ENCODE results near the gene ADAM11.

ADAM11 gene

DNA sequence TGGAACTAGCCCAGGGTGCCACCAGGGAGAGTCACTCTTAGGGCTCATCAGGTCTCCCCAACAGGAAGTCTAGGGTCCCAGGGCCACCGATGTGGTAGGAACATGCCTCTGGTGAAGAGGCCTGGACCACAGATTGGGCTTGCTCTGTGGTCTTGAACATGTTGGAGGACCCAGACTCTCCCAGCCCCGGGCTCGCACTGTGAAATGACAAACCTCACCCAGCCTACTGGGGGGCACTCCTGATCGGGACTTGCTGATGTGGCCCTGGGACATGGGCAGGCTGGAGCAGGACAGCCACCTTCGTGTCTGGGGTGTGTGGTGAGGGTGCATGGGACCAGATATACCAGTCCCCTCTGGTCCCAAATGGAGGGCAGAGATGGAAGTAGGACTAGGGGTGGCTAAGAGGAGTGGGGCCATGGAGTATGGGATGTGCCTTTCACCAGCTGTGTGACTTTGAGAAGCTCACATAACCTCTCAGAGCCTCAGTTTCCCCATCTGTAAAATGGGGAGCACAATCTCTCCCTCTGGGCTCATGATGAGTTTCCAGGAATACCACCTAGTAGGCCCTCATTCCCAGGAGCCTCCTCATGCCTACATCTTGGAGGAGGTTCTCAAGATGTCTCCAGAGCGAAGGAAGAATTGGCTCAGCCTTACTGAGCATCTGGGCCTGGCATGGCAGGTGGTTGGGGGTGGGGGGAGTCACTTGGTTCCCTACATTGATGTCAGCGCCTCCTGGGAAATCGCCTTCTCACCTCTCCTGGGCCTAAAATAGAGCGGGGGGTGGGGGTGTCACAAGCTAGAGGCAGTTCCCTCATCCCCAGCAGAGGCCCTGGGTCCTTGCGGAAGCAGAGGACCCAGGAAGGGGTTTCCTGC is 1.5 kb upstream of the ADAM11 start:
- DNase-seq: no peak

DNA sequence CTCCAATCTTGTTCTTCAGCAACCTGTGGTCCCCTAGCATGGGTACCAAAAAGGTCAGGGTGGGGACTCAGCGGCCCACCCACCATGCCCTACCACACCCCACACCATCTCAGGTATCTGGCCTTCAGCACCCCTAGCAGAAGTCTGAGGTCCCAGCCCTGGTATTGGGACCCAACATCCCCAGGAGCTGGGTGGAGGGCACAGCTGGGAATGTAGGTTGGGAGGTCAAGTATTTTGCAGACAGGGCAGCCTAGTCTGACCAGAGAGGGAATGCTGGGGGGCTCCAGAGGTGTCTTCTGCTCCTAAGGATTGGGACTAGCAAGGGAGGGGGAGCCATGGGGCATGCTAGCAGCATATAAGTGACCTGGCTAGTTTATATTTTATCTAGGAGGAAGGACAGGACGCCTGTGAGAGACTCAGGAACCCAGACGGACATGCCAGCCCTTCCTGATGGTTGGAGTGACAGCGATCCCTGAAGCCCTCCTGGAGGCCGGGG is 822 bp upstream of the ADAM11 start:
- DNase-seq: no peak

DNA sequence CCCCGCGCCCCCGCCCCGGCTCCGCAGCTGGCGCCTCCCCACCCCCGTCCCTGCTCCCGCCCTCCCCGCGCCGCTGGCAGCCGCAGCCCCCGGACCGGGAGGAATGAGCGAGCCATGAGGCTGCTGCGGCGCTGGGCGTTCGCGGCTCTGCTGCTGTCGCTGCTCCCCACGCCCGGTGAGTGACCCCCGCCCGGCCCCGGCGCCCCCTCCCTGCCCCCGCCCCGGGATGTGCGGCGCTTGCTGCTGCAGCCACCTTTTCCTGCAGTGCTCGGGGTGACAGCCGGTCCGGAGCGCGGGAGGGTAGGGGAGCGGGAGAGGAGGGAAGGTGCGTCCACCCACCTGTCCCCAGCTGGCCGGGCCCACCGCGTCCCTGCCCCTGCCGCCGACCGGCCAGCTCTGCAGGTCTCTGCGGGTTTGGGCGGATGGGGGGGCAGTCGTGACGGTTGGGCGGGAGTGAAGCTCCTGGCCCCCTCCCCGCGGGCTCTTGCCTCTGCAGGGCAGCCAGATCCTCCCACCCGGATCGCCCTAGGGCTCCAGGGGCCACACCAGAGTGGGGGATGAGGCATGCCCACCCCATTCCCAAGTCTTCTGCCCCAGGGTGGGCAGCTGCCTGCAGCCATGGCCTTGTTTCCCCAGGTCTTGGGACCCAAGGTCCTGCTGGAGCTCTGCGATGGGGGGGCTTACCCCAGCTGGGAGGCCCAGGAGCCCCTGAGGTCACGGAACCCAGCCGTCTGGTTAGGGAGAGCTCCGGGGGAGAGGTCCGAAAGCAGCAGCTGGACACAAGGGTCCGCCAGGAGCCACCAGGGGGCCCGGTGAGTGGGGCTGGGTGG is 513 bp downstream of the ADAM11 start:
- DNase-seq: no peak

DNA sequence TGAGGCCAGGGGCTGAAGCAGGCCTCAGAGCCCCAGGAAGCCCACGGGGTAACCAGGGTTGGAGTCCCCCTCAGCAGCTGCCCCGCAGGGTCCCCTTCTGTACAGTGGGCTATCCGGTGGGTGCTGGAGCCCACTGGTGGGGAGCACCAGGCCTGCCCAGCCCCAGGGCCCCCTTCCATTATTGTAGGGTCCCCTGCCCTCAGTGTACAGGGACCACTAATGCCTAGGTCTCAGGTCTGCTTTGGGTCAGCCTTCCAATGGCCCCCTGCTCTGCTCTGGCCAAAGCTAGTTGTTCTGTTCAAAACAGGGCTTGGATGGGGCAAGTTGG is 1.1 kb downstream of the ADAM11 start:
- no peak for DNase-seq

DNA sequence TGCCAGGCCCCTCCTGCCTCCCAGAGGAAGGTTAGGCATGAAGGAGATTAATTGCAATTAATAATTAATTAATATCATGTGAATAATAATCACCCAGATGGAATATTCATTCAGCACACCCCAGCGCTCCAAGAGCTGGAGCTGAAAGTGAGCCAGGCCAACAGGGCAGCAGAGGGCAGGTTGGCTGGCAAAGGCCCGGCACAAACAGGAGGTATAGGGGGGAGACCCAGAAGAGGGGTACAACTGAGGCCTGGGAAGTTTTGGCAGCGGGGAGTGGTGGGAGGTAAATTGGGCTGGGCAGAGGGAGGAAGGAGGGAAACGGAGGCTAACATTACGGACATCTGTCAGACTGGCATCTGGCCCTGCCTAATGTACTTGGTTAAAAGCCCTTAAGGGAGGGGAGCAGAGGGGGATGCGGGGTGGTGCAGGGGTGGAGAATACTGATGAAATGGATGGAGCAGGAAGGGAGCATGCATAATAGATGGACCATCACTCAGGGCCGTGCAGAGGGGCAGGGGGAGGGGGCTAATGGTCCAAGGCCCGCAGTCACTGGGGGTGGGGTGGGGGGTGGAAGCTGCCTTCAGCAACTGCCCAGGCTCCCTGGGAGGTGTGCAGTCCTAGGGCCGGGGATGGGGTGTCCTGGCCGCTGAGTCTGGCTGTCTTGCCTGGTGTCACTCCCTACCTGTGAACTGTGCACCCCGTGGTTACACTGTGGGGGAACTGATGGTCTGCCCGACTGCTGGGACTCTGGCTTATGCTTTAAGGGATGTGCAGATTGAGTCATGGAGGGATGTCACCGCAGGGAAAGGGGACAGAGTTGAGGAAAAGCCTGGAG is 1.9 kb downstream of the ADAM11 start:
- no peak for DNase-seq

DNA sequence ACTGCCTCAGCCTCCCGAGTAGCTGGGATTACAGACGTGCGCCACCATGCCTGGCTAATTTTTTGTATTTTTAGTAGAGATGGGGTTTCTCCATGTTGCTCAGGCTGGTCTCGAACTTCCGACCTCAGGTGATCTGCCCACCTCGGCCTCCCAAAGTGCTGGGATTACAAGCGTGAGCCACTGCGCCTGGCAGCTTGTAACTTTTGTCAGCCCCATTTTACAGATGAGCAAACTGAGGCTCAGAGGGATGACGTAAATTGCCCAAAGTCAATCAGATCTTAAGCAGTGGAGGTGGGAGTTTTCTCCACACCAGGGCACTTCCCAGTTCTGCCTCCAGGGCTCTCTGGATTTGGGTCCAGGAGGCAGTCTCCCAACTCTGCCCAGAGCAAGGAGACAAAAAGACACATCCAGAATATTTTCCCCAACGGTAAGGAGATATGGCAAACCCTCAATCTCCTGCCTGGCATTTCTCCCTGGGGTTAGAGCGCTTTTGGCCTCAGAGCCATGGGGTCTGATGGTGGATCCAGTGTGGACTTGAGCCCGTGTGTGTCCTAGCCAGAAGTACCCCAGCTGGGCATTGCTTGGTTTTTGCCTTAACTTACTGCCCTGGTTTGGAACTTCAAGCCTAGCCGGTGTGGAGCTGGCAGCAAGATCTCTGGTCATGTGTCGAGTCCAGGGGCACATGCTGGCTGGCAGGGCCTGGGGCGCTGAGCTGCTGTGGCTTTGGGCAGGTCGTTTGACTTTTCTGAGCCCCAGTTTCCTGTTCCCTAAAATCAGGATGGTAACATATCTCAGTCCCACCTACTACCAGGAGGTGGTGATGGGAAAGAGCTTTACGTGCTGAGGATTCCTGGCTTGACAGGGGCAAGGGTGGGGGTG is 3.4 kb downstream of the ADAM11 start:
- no peak for DNase-seq

DNA sequence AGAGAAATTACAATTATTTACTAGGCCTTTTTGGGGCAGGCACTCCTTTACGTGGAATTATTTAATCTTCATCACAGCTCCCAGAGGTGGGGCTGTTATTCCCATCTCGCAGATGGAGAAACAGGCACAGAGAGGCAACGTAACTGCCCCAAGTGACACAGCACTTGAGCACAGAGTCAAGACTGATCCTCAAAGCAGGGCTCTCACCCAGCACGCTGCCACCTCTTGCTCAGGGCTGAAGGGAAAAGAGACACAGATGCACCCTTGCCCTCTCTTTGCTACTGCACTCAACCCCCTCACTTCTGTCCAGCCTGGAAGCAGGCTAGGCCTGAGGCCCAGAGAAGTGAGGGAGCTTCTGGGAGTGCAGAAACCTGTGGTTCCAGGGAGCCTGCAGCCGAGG is 4.4 kb downstream of the ADAM11 start:
- DNase-seq: no peak

DNA sequence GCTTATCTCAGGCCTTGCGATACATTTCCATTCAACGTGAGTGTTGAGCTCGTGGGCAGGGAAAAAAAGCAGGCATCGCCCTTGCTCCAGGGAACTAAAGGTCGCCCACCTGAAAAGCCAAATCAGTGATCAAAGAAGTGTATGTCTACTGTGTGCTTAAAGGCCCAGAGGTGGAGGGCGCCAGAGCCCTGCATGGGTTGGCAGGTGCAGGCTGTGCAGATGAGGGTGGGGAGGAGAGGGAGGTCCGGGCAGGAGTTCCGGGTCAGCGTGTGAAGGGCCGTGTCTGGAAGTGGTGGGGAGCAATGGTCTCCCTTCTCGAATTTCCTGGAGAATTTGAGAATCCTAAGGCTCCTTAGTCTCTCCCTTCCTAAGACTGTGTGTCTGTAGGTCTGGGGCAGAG is 7.2 kb downstream of the ADAM11 start:
- no peak for DNase-seq

DNA sequence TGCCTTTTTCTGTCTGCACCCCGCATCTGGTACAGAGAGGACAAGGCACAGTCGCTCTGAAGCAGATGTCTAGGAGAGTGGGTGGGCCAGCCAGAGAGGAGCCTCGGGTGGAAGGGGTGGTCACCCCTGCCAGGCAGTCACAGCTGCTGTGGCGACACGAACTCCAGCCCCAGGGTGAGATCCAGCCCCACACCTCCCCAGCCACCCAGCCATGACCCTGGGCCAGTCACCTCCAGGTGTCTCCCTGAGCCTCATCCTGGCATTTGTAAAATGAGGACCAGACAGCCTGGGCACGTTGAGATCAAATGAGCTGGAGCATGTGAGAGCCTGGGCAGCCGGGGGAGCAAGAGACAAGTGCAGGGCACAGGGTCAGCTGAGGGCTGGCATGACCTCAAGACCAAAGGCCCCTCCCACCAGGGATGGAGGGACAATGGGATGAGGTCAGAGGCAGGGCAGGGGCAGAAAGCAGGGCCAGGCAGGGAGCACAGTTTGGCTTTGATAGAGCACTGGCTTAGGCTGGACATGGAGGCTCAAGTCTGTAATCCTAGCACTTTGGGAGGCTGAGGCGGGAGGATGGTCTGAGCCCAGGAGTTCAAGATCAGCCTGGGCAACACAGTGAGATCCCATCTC is 7.7 kb downstream of the ADAM11 start:
- no peak for DNase-seq

DNA sequence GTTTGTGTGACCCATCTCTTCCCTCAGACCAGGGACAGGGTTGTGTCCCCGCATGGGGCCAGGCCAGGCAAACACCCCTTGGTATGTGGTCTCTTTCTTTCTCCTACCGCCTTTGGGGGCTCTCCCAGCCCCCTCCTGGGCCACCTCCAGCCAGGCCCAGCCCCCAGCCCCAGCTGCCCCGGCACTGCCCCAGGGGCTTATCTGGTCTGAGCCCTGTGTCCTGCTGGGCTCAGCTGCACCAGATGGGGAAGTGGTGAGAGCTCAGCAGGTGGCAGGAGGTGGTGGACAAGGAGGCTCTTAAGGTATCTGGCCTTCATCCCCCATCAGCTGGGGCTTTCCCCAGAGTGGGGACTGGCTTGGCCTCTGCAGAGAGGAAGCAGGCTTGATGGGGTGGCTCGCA is 8.7 kb downstream of the ADAM11 start:
- DNase-seq: no peak

DNA sequence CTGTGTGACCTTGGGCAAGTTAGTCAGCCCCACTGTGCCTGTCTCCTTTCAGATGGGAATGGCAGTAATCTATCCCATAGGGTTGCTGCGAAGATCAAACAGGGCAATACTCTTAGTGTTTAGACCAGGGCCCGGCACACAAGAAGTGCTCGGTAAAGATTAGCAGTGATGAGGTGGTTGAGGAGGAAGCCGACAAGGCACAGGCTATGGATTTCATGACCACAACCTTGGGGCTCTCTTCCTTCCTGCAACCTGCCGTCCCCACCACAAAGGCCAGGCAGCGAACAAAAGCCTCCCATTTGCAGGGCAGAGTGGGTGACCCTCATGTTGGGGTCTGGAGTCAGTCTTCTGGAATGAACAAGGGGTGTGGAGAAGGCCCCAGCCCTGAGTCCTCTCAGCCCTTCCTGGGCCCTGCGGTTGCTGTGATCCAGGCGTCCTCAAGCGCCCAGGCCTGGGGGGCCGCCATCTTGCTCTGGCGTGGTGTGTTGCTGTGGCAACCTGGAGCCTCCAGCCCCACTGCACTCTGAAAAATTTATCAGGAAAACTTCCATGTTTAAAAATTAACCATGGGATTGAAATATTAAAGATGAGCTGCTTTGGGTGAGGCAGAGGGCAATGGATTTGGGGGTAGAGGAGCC is 9.8 kb downstream of the ADAM11 start:
- no peak for DNase-seq

DNA sequence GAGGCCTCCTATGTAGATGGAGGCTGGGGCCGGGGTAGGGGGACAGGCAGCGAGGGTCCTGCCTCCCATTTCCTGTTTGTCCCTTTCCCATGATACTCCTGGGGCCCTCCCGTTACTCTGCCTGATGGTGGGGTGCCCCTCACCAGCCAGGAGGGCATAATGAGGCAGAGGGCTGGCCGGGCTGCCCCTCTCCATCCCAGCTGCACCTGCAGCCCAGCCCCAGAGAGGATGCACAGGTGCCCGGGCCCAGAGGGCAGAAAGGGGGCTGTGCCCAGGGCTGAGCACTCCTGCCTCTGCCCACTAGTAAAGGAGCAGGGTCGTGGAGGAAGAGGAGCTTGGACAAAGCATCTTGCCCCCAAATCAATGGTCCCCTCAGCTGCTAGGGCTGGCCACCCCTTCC is 10.4 kb downstream of the ADAM11 start:
- DNase-seq: no peak

DNA sequence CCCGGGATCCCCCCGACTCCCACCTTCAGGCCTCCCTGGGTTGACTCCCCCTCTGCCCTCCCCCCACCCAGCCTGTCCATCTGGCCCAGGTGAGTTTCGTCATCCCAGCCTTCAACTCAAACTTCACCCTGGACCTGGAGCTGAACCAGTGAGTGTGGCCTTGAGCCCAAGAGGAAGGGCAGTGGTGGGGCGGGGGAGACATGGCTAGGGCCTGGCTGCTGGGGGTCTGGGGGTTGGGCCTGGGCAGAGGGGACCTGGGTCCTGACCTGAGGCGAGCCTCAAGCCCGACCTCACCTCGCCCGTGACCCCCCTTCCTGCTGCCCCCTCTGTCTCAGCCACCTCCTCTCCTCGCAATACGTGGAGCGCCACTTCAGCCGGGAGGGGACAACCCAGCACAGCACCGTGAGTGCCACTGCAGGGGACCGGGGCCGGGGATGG is 10.9 kb downstream of the ADAM11 start:
- DNase-seq: no peak

DNA sequence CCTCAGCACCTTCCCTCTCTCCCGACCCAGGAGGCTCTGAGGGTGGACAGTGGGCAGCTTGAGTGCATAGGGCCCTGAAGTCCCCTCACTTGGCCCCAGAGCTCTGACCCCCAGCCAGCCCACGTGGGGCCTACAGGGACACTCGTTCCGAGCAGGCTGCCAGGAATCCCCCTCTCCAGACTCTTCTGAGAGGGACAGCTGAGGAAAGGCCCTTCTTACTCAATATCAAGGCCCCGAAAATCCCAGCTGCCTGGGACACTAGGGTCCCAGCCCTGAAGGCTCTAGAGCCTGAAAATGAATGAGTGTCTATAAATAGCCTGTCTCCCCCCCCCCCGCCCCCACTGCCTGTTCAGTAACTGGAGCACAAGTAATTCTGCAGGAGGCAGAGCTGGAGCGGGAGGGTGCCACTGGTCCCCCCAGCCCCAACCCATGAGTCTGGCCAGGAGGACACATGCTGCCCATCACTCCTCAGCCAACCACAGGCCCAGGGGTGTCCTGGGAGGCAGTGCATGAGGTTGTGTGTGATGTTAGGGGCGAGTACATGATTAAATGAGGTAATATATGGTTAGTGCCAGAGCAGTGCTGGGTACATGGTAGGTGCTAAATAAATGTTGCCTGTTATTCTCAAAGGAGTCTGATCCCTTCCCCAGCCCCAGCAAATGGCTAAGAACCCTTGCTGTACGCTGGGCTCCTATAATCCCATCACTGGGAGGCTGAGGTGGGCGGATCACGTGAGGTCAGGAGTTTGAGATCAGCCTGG is 11.6 kb downstream of the ADAM11 start:
- no peak for DNase-seq

DNA sequence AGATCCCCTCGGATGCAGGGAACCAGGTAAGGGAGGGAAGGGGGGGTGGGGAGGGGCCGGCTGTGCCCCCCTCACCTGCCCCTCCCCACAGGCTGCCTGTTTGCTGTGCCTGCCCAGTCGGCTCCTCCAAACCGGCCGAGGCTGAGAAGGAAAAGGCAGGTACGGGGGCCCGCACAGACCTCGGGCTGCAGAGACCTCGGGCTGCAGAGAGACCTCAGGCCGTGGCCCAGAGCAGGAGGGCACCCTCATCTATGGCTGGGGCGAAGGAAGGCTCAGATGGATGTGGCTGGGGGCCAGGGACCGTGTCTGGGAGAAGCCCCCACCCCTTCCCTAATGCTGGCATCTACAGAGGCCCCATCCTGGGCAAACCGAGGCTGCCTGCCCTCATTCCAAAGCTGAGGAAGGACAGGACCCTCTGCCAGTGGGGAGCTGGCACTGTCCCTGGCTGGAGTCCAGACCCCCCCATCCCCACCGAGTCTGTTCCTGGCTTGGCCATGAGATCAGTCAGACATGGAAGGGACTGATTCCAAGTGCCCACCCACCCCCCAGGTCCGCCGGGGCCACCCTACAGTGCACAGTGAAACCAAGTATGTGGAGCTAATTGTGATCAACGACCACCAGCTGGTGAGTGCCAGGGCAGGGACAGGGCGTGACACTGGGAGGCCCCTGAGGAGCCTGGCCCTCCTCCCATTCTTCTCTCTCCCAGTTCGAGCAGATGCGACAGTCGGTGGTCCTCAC is 13.7 kb downstream of the ADAM11 start:
- DNase-seq: no peak

DNA sequence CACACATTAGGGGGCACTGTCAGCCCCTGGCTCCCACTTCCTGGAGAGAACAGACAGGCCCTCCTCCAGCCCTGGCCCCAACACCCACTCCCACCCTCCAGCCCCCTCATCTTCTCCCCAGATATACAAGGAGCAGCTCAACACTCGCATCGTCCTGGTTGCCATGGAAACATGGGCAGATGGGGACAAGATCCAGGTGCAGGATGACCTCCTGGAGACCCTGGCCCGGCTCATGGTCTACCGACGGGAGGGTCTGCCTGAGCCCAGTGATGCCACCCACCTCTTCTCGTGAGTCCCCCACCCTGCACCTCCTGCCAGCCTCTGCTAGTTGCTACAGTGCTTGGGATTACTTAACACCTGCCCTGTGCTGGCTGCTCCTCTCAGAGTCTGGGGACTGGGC is 14.4 kb downstream of the ADAM11 start:
- no peak for DNase-seq

DNA sequence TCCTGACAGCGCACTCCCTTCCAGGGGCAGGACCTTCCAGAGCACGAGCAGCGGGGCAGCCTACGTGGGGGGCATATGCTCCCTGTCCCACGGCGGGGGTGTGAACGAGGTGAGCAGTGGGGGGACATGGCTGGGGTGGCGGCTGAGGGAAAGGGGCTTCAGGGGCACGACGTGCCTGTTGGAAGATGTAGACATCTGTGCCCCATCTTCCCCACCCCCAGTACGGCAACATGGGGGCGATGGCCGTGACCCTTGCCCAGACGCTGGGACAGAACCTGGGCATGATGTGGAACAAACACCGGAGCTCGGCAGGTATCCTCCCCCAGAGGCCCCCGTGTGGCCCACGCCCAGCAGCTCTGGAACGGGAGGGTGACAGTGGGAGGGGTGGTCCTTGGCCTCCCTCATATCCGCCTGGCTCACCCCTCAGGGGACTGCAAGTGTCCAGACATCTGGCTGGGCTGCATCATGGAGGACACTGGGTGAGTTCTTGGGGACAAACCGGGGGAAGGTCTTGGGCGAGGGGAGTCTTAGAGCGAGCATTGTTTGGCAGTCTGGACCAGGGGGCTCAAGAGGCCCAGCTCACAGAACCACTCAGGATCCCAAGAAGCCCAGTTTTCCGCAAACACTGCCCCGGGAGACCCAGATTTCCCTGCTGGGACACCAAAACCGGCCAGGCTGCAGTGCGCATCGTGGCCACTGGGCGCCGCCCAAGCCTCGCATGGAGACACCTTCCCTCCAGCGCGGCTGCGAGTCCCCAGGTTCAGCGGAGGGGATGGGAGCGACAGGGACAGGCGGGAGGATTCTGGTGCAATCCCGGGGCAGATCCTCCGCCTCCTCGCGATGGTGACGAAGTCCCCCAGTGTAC is 15.7 kb downstream of the ADAM11 start:
- peak; percentile 75 to 82 for DNase-seq

DNA sequence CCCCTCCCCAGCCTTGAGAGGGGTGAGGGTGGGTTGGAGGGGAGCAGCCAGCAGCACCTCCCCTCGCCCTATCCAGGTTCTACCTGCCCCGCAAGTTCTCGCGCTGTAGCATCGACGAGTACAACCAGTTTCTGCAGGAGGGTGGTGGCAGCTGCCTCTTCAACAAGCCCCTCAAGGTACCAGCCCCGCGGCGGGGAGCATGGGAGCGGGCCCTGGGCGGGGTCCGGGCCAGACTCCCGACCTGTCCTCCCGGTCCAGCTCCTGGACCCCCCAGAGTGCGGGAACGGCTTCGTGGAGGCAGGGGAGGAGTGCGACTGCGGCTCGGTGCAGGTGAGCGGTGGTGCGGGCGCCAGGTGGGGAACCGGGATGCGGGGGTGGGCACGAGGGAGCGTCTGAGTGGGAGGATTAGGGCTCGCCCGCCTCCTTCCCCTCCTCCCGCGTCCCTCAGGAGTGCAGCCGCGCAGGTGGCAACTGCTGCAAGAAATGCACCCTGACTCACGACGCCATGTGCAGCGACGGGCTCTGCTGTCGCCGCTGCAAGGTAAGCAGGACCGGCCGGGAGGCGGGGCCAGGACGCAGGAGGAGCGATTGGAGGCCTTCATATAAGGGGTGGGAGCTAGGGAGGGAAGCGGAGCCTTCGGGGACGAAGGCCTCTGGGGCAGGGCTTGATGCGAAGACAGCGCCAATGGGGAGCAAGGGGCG is 16.5 kb downstream of the ADAM11 start:
- DNase-seq: peak; percentile 96 to 97

Measured in NCI-H1930 (cell line).